Skin epidermis (tissue), 12 donors: ENCODE results near the gene SLC8A2.

Experiments
- H3K27ac ChIP-seq, 21 experiments: fragments of 200-600 bp; sonication (generic) in 11 of 21; one replicate each; pipeline ENCODE4 v1.5.0; 2020; ENCODE audit warnings: mild to moderate bottlenecking in 3 of 21, inconsistent platforms in 2 of 21, moderate library complexity in 2 of 21
- H3K4me3 ChIP-seq, 7 experiments: fragments of 200-600 bp; sonication (generic) in 2 of 7; one replicate each; pipeline ENCODE4 v1.5.0; 2020; ENCODE audit warnings: inconsistent platforms in 2 of 7, mild to moderate bottlenecking in 2 of 7, moderate library complexity in 1 of 7

SLC8A2 gene, protein sequence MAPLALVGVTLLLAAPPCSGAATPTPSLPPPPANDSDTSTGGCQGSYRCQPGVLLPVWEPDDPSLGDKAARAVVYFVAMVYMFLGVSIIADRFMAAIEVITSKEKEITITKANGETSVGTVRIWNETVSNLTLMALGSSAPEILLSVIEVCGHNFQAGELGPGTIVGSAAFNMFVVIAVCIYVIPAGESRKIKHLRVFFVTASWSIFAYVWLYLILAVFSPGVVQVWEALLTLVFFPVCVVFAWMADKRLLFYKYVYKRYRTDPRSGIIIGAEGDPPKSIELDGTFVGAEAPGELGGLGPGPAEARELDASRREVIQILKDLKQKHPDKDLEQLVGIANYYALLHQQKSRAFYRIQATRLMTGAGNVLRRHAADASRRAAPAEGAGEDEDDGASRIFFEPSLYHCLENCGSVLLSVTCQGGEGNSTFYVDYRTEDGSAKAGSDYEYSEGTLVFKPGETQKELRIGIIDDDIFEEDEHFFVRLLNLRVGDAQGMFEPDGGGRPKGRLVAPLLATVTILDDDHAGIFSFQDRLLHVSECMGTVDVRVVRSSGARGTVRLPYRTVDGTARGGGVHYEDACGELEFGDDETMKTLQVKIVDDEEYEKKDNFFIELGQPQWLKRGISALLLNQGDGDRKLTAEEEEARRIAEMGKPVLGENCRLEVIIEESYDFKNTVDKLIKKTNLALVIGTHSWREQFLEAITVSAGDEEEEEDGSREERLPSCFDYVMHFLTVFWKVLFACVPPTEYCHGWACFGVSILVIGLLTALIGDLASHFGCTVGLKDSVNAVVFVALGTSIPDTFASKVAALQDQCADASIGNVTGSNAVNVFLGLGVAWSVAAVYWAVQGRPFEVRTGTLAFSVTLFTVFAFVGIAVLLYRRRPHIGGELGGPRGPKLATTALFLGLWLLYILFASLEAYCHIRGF

DNA sequence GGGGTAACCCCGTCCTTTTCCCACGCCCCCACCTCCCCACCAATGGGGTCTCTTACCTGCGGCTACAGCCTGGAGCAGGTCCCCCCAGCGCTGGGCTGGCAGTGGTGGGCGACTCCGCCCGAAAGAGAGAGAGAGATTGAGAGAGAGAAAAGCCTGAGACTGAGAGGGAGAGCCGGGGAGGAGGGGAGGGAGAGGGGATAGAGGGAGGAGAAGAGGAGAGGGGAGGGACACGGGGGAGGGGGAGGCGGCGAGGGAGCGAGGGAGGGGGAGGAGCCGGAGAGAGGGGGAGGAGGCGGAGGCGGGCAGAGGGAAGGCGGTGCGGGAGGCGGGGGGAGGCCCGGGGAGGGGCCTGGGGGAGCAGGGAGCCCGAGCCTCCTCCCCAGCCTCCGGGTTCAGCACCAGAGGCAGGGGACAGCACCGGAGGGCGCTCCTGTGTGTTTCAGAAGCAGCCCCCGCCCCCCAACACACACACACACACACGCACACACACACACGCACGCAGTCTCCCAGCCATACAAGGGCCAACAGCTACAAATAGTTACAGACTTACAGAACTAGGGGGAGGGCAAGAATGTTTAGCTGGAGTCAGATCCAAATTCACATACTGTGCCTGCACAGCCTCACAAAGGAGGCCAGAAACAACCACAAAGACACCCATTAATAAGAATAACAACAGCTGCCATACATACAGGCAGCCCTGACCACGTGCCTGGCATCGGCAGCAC lies at the start of gene SLC8A2:
TSS of gene SLC8A2 (minus strand) at position 161 of the 725 bp plus-strand sequence. CDS start 5,490 bp downstream, outside the sequence.
- H3K27ac ChIP-seq, result no peak within 1 kb of the TSS
- no peak within 1 kb of the TSS for H3K4me3 ChIP-seq

DNA sequence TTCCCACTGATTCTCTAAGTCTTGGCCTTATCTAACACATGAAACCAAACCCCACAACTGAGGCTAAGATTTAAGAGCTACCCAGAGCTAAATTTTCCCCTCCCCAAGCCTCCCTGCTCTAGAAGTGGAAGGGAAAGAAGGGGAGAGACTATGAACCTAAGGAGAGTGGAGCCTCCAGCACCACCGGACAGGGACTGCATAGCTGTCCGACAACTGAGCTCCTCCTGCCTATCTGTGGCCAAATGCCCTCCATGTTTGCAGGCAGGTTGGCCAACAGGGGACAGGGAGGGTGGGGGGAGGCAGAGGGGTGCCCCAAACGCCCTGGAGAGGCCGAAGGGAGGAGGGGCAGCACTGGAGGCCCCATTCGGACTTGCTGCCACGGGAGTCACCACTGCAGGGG lies 49.1 kb upstream of the SLC8A2 start:
- no peak overlapping the region for H3K4me3 ChIP-seq
- H3K27ac ChIP-seq, result no peak overlapping the region

DNA sequence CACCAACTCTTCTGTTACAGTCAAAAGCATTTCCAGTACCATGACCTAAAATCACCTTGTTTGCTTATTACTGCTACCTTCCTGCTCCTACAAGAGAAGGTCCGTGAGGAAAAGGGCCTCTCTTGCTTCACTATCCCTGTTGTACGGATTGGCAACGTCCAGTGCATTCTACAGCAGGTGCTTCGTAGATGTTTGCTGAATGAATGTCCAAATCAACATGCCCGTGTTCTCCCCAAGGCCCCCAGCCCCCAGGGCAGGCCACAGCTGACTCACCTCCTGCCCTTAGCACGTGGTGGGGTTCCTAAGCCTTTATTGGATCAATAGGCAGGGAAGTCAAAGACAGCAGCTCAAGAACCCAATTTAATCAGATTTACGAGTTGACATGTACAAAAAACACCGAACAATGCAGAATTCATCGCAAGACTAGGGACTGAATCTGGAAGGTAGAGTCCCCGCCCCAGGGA lies 48.7 kb upstream of the SLC8A2 start:
- Histone ChIP-seq H3K4me3 (no peak overlapping the region), H3K27ac (no peak overlapping the region)

DNA sequence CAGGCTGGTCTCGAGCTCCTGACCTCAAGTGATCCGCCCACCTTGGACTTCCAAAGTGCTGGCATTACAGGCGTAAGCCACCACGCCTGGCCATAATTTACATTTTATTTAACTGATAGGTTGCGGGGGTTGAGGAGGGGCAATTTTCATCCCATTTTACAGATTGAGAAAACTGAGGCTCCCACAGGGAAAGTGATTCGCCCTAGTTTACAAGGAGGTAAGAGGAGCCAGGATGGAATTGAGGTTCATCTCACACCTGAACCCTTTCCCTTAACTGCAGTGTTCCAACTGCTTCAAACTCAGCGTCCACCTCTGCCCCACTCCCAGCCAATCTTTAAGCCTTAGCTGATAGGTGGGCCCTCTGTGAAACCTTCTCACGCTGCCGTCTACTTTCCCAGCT lies 47.2 kb upstream of the SLC8A2 start:
- Histone ChIP-seq H3K27ac (no peak overlapping the region), H3K4me3 (no peak overlapping the region)

DNA sequence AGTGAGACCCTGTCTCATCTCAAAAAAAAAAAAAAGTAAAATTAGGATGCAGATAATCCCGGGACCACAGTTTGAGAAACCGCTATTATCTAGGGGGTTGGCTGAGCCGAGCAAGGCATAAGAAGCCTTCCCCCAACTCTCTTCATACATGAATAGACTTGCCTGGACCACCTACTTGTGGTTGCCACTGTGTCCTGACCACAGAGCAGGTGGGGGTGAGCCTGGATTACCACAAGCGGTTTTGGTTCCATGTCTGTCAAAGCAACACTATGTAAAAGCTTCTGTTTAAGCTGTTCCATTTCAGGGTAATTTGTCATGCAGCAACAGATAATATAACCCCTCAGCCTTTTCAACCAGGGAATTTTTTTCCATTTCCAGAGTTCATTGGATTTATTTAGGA lies 46.4 kb upstream of the SLC8A2 start:
- Histone ChIP-seq H3K4me3 (no peak overlapping the region), H3K27ac (no peak overlapping the region)

DNA sequence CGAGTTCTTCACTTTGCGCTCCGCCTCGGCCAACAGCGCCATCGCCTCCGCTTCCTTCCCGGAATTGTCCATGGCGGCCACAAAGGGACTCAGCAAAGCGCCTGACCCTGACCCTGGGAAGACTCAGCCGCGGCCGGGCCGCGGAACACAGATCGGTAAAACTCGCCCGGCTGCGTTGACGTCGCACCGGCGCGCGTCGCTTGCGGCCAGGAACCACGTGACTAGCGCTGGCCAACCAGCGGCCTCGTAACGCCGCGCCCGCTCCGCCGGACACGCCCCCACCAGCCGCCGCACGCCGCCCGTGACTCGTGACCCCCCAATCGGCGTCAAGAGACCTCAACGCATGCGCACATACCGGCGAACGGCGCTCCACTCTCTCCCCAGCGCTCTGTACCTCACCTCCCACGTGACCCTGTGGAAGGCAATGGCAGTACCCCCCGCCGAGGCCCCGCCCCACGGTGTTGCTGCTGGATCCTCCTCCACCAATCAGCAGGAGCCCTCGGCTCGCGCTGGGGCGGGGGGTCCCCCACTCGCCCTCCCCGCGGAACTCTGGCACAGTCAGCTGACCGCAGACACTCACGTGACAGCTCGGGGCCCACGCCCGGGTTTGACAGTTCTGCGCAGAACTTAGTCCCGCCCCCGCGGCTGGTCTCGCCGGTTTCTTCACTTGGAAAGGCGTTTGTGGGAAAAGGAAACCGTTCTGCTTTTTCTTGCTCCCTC lies 43.3 kb upstream of the SLC8A2 start, which contains the start of gene NAPA:
TSS of gene NAPA (minus strand) at position 195 of the 720 bp plus-strand sequence. CDS start at position 72, 123 bp downstream.
- peak within 1 kb of the TSS; percentile 61 to 98 (median 93) for H3K4me3 ChIP-seq
- H3K27ac ChIP-seq, result peak within 1 kb of the TSS; percentile 87 to 100 (median 96)

DNA sequence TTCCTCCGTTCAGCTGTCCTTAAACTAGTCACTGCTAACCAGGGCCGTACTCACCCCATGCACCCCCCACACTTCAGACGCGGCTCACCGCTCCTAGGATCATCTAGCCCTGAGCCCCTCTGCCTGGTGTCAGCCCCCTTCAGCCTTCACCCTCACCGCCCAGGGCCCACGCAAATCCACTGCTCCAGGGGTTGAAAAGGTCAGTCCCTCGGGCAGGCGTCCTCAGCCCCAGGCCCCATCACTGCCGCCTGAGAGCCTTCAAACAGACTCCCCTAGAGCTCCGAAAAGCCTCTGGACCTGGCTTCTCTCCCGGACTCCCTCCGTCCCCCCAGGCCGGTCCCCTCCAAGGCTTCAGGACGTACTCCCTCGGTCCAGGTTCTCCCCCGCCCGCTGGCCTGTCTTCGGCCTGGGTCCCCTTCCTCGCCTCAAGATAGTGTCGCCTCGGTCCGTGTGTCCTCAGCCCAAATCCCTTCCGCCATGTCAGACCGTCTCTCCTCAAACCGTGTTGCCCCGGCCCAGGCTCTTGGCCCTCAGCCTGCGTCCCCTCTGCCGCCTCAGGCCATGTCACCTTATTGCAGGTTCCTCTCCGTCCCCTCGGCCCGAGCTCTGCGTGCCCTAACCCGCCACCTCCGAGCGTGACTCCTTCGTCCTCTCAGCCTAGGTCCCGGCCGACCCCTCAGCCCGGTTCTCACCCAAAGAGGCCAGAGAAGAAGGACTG lies 42.6 kb upstream of the SLC8A2 start:
- Histone ChIP-seq H3K27ac (peak overlapping the region; percentile 86 to 100 (median 96)), H3K4me3 (peak overlapping the region; percentile 61 to 98 (median 93))

DNA sequence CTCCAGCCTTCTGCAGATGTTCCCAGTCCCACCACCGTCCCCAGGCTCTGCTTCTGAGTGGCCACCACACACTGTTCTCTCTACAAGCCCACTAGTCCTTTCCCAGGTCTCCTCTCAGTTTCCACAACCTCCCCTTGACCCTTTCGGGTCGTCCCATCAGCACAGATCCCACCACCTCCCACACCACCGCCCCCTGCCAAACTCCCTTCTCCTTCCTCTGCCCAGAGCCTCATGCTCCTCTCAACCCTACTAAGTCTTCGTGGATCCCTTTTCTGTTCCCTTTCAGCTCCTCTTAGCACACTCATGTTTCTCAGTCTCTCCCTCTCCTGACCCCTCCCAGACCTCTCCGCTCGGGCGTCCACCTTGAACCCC lies 41.2 kb upstream of the SLC8A2 start:
- peak overlapping the region in 6 of 7 experiments; percentile 5 to 98 (median 90) for H3K4me3 ChIP-seq

DNA sequence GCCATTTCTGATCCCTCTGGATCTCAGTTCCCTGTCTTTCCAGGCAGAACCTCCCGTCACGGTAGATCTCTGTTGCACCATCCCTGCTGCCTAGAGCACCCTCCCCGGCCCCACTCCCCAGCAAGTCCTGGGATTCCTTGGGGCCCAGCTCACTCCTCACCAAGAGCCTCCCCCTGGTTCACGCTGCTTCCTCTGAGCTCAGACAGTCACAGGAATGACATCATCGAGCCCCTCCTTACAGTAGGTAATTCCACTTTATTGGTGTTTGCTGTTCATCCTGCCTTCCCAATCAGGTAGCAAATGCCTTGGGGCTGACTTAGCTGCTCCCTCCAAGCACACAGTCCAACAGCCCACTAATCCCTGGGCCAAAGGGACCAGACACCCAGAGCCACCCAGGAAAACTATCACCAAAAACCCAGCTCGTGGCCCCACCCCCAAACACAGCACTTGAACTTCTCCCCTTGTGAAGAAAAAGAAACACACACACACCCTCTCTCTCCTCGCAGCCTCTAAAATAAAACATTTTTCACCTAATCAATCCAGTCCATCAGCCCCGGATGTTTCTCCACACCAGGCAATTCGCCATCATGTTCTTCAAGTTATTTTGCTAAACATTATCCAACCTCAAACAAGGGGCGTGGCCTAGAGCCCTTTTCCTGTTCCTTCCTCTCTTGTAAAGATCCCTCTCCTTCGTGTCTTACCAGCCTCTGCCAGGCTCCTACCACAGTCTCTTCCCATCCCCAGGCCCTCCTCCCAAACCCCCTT lies 40.7 kb upstream of the SLC8A2 start:
- H3K4me3 ChIP-seq, result peak overlapping the region in 4 of 7 experiments; percentile 5 to 98 (median 84)

More for the DNA sequence above, 41.2 kb upstream of the SLC8A2 start:
- peak overlapping the region in 18 of 21 experiments; percentile 37 to 100 (median 74) for H3K27ac ChIP-seq

DNA sequence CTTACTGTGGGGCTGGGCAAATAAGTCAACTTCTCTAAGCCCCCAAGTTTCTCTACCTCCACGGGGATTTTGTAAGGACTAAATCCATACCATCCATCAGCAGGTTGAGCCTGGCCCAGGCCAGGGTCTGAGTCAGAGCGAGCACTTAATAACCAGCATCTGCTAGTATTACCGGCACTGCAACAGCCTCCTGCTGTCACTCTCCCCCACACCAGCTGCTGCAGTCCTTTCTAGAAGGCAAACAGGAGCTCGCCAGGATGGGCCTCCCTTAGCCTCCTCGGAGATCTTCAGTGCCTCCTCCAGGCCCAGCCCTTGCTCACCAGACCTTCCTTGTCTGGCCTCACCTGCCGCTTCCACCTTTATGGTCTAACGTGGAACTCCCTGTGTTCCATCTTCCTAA lies 40.0 kb upstream of the SLC8A2 start:
- H3K27ac ChIP-seq, result peak overlapping the region in 17 of 21 experiments; percentile 13 to 100 (median 75)
- peak overlapping the region in 2 of 7 experiments; percentile 82 to 98 for H3K4me3 ChIP-seq

More for the DNA sequence above, 40.7 kb upstream of the SLC8A2 start:
- H3K27ac ChIP-seq, result peak overlapping the region in 19 of 21 experiments; percentile 13 to 100 (median 71)

DNA sequence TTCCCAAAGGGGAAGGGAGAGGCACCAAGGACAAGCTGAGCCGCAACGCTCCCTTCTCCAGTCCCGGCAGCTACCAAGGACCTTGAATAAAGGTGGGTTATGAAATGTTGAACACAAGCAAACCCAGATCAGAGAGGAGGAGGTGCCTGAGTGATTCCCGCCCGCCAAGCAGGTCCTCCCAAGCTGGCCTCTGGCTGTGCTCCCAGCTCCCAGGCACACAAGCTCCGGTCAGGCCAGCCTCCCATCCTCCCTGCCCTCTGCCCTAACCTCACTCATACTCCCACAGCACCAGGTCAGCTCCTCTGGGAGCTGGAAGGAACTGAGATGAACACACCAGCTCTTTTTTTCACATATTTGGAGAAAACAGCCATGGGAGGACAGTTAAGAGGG lies 39.4 kb upstream of the SLC8A2 start:
- Histone ChIP-seq H3K27ac (peak overlapping the region in 18 of 21 experiments; percentile 14 to 100 (median 72)), H3K4me3 (peak overlapping the region in 2 of 7 experiments; percentile 5 to 98)

DNA sequence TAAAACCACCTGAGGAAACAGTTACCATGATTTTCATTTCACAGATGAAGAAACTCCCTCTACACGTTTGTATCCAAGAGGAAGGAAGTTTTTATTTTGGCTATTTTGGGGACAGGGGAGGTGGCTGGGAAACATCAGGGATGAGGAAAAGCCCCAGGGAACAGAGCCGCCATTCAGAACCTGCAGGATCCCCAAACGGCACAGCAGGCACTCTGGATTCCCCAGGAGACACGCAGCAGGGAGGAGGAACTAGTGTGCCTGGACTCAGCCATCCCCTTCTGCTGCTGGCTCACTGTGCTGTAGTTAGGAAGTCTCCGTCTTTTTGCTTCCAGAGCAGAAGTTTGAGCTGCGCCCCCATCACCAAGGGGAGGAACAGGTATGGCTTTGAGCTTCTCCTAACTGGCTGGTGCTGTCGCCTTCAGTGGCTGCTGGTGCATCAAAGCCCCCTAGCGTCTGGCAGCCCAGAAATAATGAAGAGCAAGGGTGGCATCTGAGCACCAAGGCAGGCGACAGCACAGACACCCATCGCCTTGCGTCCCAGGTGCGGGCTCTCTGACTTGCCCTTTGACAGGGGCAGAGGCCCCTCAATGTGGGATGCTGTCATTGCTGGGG lies 38.9 kb upstream of the SLC8A2 start:
- peak overlapping the region in 2 of 7 experiments; percentile 2 to 5 for H3K4me3 ChIP-seq

DNA sequence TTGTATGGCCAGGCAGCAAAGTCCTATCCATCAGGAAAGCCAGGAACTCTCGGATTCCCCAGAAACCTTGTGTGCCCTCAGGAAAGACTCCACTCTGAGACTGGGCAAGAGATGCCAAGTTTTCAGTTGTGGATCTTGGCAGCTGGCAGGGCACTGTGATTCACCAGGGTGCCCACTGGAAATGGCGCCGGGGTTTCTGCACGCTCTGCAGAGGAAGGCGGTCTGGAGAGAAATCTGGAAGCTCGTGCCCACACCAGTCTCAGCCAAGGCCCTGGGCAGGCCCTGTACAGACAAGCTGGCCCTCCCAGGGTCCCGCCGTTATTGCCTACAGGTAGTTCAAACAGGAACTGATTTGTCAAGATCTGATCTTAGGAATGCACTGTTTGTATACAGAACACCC lies 38.3 kb upstream of the SLC8A2 start:
- Histone ChIP-seq H3K27ac (peak overlapping the region in 16 of 21 experiments; percentile 12 to 97 (median 49)), H3K4me3 (no peak overlapping the region)

More for the DNA sequence above, 38.9 kb upstream of the SLC8A2 start:
- H3K27ac ChIP-seq, result peak overlapping the region in 19 of 21 experiments; percentile 14 to 97 (median 68)

DNA sequence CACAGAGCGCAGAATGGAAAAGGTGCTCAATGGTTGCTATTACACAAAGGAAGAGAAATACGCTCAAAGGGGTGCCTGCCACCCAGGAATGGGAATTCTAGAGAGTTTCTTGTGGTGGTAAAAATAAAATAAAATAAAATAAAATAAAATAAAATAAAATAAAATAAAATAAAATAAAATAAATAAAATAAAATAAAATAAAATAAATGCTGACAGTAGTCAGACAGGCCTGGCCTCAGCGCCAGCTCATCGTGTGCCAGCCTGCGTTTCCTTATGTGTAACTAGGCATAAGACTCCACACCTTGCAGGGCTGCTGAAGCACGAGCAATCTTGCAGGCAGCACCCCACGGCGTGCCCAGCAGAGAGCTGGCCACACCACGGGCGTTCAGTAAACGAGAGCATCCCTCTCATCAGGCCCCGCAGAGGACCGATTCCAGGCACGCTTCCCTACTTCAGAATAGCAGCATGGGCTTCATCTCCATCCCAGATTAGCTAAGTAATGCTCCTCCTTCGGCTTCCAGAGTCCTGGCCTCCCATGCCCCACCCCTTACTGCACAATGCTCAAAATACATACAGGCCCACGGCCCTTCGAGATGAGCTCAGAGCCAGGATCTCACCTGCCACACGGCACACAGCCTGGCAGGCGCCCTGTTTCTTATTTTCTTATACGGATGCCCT lies 37.6 kb upstream of the SLC8A2 start:
- peak overlapping the region in 16 of 21 experiments; percentile 8 to 97 (median 49) for H3K27ac ChIP-seq
- H3K4me3 ChIP-seq, result no peak overlapping the region

DNA sequence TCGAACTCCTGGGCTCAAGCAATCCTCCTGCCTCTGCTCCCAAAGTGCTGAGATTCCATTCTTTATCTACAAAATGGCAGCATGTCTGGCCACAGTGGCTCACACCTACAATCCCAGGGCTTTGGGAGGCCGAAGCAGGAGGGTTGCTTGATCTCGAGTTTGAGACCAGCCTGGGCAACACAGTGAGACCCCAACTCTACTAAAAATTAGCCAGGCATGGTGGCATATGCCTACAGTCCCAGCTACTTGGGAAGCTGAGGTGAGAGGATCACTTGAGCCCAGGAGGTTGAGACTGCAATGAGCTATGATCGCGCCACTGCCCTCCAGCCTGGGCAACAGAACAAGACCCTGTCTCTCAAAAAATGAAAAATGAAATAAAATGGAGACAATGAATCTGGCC lies 37.0 kb upstream of the SLC8A2 start:
- no peak overlapping the region for H3K4me3 ChIP-seq
- peak overlapping the region in 14 of 21 experiments; percentile 26 to 97 (median 54) for H3K27ac ChIP-seq

DNA sequence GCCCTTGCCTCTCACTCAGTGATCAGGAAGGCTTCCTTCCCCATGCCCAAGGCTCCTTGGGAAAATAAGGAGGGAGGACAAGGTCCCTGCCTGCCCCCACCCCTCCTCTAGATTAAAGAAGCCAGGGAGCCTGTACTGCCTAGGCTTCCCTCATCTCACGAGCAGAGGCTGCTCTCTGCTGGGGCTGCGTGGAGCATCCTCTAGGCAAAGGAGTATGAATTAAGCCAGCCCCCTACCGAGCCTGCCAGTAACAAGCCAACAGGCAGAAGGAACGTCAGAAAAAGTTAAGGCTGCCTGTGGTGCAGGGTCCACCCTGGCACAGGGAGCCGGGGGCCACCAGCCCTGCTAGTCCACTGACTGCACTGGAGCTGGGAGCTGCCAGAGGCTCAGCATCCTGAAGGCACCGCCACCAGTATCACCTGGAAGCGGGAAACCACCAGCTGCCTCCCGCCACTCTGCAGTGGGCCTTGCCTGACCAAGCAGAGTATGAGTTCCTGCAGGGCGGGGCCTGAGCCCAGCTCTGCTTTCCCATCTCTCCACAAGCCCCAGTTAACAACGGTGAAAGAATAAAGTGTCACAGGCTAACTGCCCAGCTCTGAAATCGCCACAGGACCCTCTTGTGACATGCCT lies 36.3 kb upstream of the SLC8A2 start:
- H3K4me3 ChIP-seq, result no peak overlapping the region
- peak overlapping the region in 14 of 21 experiments; percentile 23 to 97 (median 56) for H3K27ac ChIP-seq
